A549 (cell line): ENCODE measurements around the gene NSUN4. TPM values are rescaled to one million over a fixed set of nuclear protein-coding genes. Genes with fewer than 3 reads are reported as not detected.

Source experiments
- ATAC-seq, 2 experiments: fragments of 200-7000 bp in 1 of 2; fragments of >200 bp in 1 of 2; cut with Nextera tagmentation in 1 of 2; cut with Tn5 transposase in 1 of 2; 3 replicates each; pipeline versions ENCODE4 v1.8.0 to v1.9.1; 2018 to 2020; ENCODE audit warnings: mild to moderate bottlenecking in 1 of 2, moderate library complexity in 1 of 2
- CTCF ChIA-PET: fragments of 300-600 bp; sonication (Branson Sonifier 250); formaldehyde crosslinking; extraction: SDS; loops from one replicate; lab custom pipeline; 2021; ENCODE audit warnings: antibody characterized with exemption, inconsistent platforms; lab: Yijun Ruan, JAX
- POLR2A ChIA-PET: fragments of 350-600 bp; formaldehyde crosslinking; extraction: SDS; loops from one replicate; lab custom pipeline; 2021; ENCODE audit warnings: antibody characterized with exemption, inconsistent platforms; lab: Yijun Ruan, JAX
- DNase-seq, 2 experiments: peaks; one replicate each; pipeline versions ENCODE4 v3.0.0 to v3.0.0-alpha.2; 2011 to 2016; ENCODE audit warnings: low read depth in 1 of 2, low spot score in 1 of 2
- FAIRE-seq: peaks from 2 replicates; lab custom pipeline; 2011; peaks lifted over from hg19 to GRCh38; lab: Jason Lieb, UNC
- H3K27ac ChIP-seq, 2 experiments: fragments of >200 bp; sonication (Bioruptor Twin); formaldehyde crosslinking; 3 replicates each; pipeline ENCODE4 v1.5.1; 2016 to 2017
- H3K4me1 ChIP-seq: fragments of >200 bp; sonication (Bioruptor Twin); formaldehyde crosslinking; 3 replicates; pipeline ENCODE4 v1.6.1; 2016
- H3K4me2 ChIP-seq: fragments of >200 bp; sonication (Bioruptor Twin); formaldehyde crosslinking; 3 replicates; pipeline ENCODE4 v1.6.1; 2016
- H3K4me3 ChIP-seq: fragments of >200 bp; sonication (Bioruptor Twin); formaldehyde crosslinking; 3 replicates; pipeline ENCODE4 v1.5.1; 2016
- H3K9me3 ChIP-seq: fragments of >200 bp; sonication (Bioruptor Twin); formaldehyde crosslinking; 3 replicates; pipeline ENCODE4 v1.6.1; 2016
- EP300 ChIP-seq, 2 experiments: fragments of >200 bp; sonication (Bioruptor Twin); formaldehyde crosslinking; IDR thresholded peaks; 2 replicates in 1 of 2; 3 replicates in 1 of 2; pipeline ENCODE4 v1.6.1; 2016 to 2017
- FOSL2 ChIP-seq, 2 experiments: fragments of 450-650 bp in 1 of 2; fragments of >200 bp in 1 of 2; sonication (Bioruptor Twin) in 1 of 2; formaldehyde crosslinking; IDR thresholded peaks; 2 replicates each; pipeline versions ENCODE4 v1.5.0 to v1.6.1; 2016 to 2020; ENCODE audit warnings: mild to moderate bottlenecking in 1 of 2, moderate library complexity in 1 of 2
- HDAC2 ChIP-seq: fragments of 200-600 bp; sonication (generic); IDR thresholded peaks from 2 replicates; pipeline ENCODE4 v1.6.1; 2016
- HOXA7 ChIP-seq: fragments of 250-450 bp; sonication (Bioruptor Pico); IDR thresholded peaks from 2 replicates; pipeline ENCODE4 v1.5.0; 2020; ENCODE audit warnings: mild to moderate bottlenecking, moderate library complexity
- MAX ChIP-seq: IDR thresholded peaks from 2 replicates; pipeline ENCODE4 v1.6.1; 2012
- MAZ ChIP-seq: fragments of 150-350 bp; IDR thresholded peaks from 2 replicates; pipeline ENCODE4 v1.6.1; 2014; ENCODE audit warnings: antibody characterized with exemption, low read depth, low read length, borderline replicate concordance
- PBX3 ChIP-seq: IDR thresholded peaks from 2 replicates; pipeline ENCODE4 v1.6.1; 2012
- PHF8 ChIP-seq: fragments of 200-600 bp; sonication (generic); IDR thresholded peaks from 2 replicates; pipeline ENCODE4 v1.6.1; 2016; ENCODE audit warnings: low read depth, mild to moderate bottlenecking, antibody characterized with exemption, moderate library complexity, borderline replicate concordance
- POLR2A ChIP-seq: IDR thresholded peaks from 2 replicates; pipeline ENCODE4 v1.6.1; 2012; ENCODE audit warnings: mild to moderate bottlenecking, low read length
- RARB ChIP-seq: fragments of 250-450 bp; sonication (Bioruptor Pico); IDR thresholded peaks from 2 replicates; pipeline ENCODE4 v1.8.0; 2021; ENCODE audit warnings: mild to moderate bottlenecking, moderate library complexity
- REST ChIP-seq: fragments of 200-600 bp; sonication (generic); IDR thresholded peaks from 2 replicates; pipeline ENCODE4 v1.6.1; 2016; ENCODE audit warnings: antibody characterized with exemption, mild to moderate bottlenecking, moderate library complexity
- SMC3 ChIP-seq: fragments of >200 bp; sonication (Bioruptor Twin); formaldehyde crosslinking; IDR thresholded peaks from 3 replicates; pipeline ENCODE4 v1.6.1; 2018; ENCODE audit warnings: inconsistent platforms
- TFCP2L1 ChIP-seq: fragments of 250-450 bp; sonication (Bioruptor Pico); IDR thresholded peaks from 2 replicates; pipeline ENCODE4 v1.5.0; 2021; ENCODE audit warnings: mild to moderate bottlenecking
- USF2 ChIP-seq: fragments of 450-650 bp; IDR thresholded peaks from 2 replicates; pipeline ENCODE4 v1.6.1; 2014; ENCODE audit warnings: antibody characterized with exemption
- WGBS: methylation state at CpG from one replicate; pipeline ENCODE4 v1.1.6; 2017; ENCODE audit errors: missing lambda C conversion rate; 5-methylcytosine and 5-hydroxymethylcytosine counted together
- polyA plus RNA-seq, 4 experiments: library from polyadenylated mRNA; depleted of rRNA in 3 of 4; stranded (reverse); fragments of >200 nt; fragmentation: RNase III in 1 of 4; extraction: RNeasy Plus Mini Kit Qiagen cat#74134 plus additional on column Dnase treatment in 1 of 4; gene quantifications; 2 replicates in 3 of 4; 3 replicates in 1 of 4; pipeline ENCODE4 v1.2.3, GENCODE V29; 2011 to 2017

NSUN4 gene
- polyA plus RNA-seq, 2 of the 4 experiments (the other 2 are of a cell fraction) = 11.7 to 23.3 TPM

GRCh38 chr1:46300673-46301405 lies 39.8 kb upstream of the NSUN4 start:
- POLR2A ChIA-PET = no interaction called here
- TF ChIP-seq HOXA7 (CRISPR knock-in tag) (no peak), REST (no peak), POLR2A (no peak), SMC3 (no peak), RARB (CRISPR knock-in tag) (no peak), HDAC2 (no peak), MAZ (no peak), TFCP2L1 (CRISPR knock-in tag) (no peak), PHF8 (no peak), PBX3 (no peak), FOSL2 (IDR thresholded peaks at IDR 0.05) (no peak), FOSL2 (CRISPR knock-in tag; IDR thresholded peaks at IDR 0.05) (no peak), EP300 (IDR thresholded peaks at IDR 0.05) (no peak), USF2 (no peak)
- TF ChIP-seq, all 56 proteins: peak for 0
- WGBS = 91% methylated on average over 6 of the region's 6 CpGs
- Histone ChIP-seq H3K4me2 (peak overlapping the region; percentile 90), H3K27ac (peak overlapping the region; percentile 98 to 99), H3K4me3 (peak overlapping the region; percentile 84), H3K4me1 (peaks cover 15% of the 10 kb centered on the region; the same call in 2 of the 3 replicates), H3K9me3 (no peaks in the 10 kb centered on the region)
- DNase-seq (no peak), ATAC-seq (no peak), FAIRE-seq (no peak)
- CTCF ChIA-PET = interaction anchor here (1.3 kb wide), 1 partner anchor 8 kb away, joined by 3 read pairs; no protein-coding TSS in a partner anchor

GRCh38 chr1:46301406-46301807 lies 39.2 kb upstream of the NSUN4 start:
- WGBS = 70% methylated on average over 10 of the region's 17 CpGs
- TF ChIP-seq PBX3 = no peak
- TF ChIP-seq MAX = 0 out of 2 replicates have a peak, but pooled peaks have one; percentile 2
- Histone ChIP-seq H3K9me3 (no peaks in the 10 kb centered on the region), H3K27ac (peak overlapping the region; percentile 98 to 99), H3K4me2 (peak overlapping the region; percentile 90), H3K4me1 (peaks cover 20% of the 10 kb centered on the region; the same call in 2 of the 3 replicates), H3K4me3 (peak overlapping the region; percentile 84)
- CTCF ChIA-PET = no interaction called here
- FAIRE-seq (no peak), ATAC-seq (no peak; a peak in 2 of 6 replicates), DNase-seq (peak in 1 of 2 experiments; percentile 14)
- POLR2A ChIA-PET = no interaction called here
